HG03432 (cell line): ENCODE measurements around the gene SLCO3A1.

Experiments
- ATAC-seq: cut with Tn5 transposase; IDR thresholded peaks from one replicate; pipeline ENCODE4 v1.9.1; 2021; ENCODE audit warnings: mild to moderate bottlenecking, moderate library complexity; ENCODE audit not compliant: unreplicated experiment

SLCO3A1 gene

DNA sequence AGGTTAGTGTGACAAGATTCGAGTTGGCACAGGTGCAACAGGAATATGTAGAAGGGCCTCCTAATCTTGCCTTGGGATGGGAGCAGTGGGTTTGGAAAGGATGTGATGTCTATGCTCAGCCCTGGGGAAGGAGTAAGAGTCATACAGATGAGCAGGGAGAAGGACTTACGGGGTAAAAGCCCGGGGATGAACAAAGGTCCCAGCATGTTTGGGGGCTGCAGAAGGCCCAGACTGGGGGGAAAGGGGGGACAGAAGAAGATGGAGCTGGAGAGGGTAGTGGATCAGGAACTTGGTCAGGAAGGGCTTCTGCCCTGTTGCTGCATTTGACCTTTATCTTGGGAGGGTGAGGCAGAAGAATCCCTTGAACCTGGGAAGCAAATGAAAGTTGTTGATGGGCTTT is 300.1 kb downstream of the SLCO3A1 start:
- no peak for ATAC-seq

DNA sequence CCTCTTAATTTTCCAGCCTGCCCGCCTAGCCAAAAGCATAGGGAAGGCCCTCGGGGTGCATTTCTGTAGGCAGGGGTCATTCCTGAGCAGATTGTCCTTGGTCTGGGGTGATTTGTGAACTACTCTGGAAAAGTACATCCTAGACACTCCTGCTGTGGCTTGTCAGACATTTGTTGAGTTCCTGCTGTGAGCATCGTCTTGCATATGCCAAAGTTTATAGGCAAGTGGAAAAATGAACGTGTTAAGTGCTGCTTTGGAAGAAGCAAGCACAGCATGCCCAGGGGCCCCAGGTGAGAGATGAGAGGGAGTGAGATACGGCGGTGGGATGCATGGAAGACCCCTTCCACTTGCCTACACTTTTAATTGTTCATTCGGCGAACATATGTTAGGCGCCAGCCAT is 302.4 kb downstream of the SLCO3A1 start:
- ATAC-seq: no peak

DNA sequence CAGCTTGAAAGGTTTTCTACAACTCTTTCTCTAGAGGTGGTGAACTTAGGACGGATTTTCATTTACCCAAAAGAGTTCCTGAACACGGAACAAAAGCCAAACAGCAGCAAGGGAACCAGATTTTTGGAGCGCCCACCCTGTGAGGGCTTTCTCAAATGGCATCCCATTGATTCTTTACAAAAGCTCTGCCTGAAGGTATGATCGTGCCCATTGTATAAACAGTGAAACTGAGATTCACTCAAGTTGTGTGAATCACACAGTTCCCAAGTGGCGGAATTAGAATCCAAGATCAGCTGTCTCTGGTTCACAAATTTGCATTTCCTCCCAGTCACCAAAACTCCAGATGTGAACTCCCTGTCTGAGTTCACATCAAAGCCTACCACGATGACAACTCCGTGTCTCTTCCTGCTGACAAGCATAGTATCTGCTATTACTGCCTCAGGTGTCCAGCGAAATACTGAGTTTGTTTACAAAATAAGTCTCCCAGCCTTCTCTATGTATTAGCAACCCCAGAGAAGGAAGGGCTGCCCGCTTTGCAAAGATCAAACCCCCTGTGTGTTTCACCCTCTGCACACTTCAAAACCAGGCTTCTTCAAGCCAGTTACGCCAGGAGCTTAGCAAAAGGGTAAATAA is 304.3 kb downstream of the SLCO3A1 start:
- ATAC-seq: no peak

GRCh38 chr15:92158426-92158825 is 304.9 kb downstream of the SLCO3A1 start:
- ATAC-seq: peak; percentile 55

DNA sequence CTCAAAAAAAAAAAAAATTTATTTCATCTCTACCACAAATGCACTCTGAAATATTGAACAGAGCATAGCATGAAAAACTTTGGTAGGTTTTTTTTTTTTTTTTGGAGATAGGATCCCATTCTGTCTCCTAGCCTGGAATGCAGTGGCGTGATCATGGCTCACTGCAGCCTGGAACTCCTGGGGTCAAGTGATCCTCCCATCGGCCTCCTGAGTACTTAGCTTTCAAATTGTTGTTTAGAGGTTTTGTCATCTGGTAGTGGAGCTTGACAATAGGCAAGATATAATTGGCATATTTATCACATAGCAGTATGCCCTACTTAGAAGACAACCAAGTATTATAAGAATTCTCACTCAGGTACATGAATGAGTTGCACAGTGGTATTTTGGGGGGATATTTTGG is 306.0 kb downstream of the SLCO3A1 start:
- ATAC-seq: no peak

DNA sequence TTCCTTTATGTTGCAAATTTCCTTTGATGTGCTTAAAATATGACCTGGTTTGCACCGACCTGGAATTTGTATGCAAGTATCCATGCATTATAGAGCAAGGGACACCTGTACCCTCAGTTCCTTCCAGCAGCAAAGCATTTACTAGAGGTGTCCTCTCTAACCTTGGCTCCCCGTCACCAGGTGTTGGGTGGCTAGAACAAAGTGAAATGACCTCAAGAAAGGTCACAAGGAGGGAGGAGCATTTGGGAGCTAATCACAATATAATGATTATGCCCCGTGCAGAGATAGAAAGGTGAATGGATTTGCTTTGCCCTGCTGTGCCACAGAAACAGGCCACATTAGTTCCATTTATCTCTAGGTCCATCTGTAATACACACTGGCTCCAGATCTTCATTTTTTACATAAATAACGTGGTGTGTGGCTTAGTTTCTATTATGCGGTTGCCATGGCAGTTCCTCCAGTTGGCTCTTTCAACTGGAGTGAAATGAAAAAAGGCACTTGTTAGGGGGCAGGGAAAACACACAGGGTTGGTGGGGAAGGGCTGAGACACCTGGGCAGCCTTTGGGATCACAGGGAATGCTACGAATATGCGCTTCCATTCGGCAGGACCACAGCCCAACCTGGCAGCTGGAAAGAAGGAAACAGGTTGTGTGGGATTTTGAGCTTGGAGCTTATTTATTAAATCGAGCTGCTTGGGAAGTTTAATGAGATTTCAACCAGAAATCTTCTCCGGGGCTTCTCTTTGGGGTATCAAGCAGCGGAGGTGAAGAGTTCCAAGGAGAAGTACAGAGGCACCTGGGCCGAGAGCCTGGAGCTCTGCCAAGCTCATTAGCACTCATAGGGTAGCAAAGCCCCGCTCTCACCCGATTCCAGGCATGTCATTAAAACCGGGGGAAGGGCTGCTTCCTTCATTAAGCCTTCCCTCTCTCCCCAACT is 306.7 kb downstream of the SLCO3A1 start:
- ATAC-seq: no peak

- peak; percentile 93 for ATAC-seq
Observed at GRCh38 chr15:92161039-92161670, 307.6 kb downstream of the SLCO3A1 start.

- no peak for ATAC-seq
Observed at GRCh38 chr15:92162657-92163056, 309.1 kb downstream of the SLCO3A1 start.

- ATAC-seq: no peak
Observed at GRCh38 chr15:92163641-92164040, 310.1 kb downstream of the SLCO3A1 start.

- ATAC-seq: no peak
Observed at GRCh38 chr15:92164327-92165000, 311.0 kb downstream of the SLCO3A1 start.

DNA sequence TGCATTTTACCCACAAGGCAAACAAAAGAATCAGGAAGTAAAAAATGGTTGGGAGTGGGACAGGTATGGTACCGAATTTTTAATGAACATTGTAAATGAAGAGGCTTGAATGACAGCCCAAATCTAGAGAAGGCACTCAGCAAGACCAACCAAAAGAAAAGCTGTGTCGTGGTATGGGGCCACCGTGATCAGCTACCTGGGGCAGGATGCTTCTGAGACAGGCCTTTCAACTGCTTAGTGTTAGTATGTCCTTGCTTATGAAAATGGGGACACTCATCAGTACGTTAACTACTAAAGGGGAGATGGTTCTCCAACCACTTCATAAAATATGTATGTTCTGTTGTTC is 311.5 kb downstream of the SLCO3A1 start:
- no peak for ATAC-seq

- ATAC-seq: no peak
Observed at GRCh38 chr15:92166029-92166428, 312.5 kb downstream of the SLCO3A1 start.

GRCh38 chr15:92166751-92167405 is 313.4 kb downstream of the SLCO3A1 start:
- ATAC-seq: no peak

- no peak for ATAC-seq
Observed at GRCh38 chr15:92167451-92167850, 313.9 kb downstream of the SLCO3A1 start.

DNA sequence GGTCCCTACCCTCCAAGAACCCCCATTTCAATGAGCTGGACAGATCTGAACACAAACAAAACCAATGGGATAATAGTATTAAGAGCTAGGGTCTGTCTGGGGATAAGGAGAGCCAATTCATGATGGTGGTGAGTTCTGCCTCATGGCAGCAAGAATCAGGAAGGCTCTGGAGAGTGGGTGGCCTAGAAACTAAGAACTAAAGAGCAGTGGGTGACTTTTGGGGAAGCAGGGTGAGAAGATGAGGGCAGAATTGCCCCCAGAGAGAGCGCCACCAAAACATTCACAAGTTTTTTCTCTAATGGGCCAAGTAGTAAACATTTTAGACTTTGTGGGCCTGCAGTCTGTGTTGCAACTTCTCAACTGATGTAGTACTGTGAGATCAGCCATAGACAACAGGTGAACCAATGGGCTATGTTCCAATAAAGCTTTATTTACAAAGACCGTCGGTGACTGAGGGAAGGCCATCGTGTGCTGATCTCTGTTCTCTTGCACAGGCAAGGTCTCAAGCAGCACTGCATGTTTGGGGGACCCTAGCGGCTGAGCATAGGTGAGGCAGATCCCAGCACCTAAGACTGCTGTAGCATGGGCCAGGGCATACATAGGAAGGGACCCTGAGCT is 314.7 kb downstream of the SLCO3A1 start:
- no peak for ATAC-seq

- ATAC-seq: no peak
Observed at GRCh38 chr15:92170897-92171296, 317.4 kb downstream of the SLCO3A1 start.

- no peak for ATAC-seq
Observed at GRCh38 chr15:92178911-92179310, 325.4 kb downstream of the SLCO3A1 start.

GRCh38 chr15:92184142-92184541 is 330.6 kb downstream of the SLCO3A1 start:
- no peak for ATAC-seq

GRCh38 chr15:92184679-92185230 is 331.2 kb downstream of the SLCO3A1 start:
- no peak for ATAC-seq

DNA sequence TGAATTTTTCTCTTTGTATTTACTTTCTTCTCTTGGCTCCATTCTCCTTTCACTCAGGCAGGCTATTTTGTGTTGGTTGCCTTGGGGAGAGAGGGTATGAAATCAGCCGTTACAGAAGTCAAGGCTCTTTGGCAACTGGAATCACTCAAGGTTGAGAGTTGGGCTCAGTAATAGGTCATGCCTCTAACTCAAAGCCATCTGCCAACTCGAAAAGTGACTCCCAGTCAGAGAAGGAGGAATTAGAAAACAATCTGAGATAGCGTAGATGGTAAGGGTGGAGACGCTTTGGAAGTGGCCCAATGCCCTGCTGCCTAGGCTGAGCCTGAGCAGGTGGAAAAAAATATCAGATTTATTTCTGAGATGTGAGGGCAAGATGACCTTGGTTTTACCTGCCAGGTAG is 334.5 kb downstream of the SLCO3A1 start:
- ATAC-seq: no peak
